DMS79 treated with DMSO at 0.1 percent for 48 hours (cell line): ENCODE results near the gene CBFA2T2.
"Not testable (repeated sequence)": the region's sequence is repeated elsewhere in the genome, so short reads cannot be mapped to it uniquely, and the experiment has no call there.

Experiments
- DNase-seq: peaks from one replicate; lab custom pipeline; 2025; lab: John Stamatoyannopoulos, UW

Gene CBFA2T2

DNA sequence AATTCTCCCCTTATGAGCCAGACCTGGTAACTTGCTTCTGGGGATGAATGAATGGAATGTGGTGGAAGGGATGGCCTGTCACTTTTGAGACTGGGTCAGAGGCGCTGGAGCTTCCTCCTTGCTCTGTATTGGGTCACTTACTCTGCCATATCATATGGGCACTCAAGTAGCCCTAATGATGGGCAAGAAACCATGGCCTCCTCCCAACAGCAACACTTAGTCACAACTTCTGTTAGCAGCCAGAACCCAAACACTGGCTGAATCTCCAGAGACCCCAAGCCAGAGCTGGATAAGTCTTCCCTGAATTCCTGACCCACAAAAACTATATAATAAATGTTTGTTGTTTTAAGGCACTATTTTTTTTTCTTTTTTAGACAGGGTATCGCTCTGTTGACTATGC, 190.8 kb downstream of the CBFA2T2 start:
- no peak for DNase-seq

DNA sequence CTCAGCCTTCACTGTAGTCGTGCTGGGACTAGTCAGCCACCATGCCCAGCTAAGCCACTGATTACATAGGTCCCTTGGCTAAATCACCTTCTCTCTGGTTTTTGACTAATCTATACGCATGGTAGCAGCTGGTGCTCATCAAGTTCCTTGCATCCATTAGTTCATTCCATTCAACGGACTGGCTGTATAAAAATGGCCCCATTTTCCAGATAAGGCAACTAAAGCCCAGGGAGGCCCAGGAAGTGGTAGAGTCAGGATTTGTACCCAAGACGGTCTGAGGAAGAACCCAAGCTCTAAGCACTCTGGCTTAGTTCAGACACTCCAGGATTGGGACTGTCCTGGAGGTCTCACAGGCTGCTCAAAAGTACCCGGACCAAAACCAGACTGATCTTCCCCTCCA, 191.4 kb downstream of the CBFA2T2 start:
- no peak for DNase-seq

DNA sequence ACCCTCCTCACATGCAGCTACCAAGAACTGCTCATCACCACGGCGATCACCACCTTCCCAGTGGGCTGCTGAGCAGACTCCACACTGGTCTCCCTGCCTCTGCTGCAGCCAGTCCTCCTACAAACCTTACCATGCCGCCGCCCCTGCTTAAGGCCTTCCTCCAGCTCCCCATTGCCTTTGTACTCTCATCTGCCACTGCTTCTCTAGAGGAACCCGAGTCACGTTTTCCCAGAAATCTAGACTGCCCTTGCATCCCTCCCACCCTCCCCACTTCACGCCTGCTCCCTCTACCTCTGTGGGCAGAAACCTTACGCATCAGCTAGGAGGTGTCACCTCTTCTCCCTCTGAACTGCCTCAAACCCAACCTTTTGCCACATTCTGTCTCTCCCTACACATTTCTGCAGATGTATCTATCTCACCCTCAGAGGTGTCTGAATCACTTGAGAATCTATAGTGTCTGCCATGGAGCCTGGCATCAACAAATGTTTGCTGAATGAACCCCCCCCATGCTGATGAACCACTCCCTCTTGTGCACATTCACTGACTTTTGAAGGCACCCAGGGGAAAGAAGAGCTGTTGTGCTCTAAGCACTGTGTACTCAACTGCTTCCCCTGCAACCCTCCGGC, 191.9 kb downstream of the CBFA2T2 start:
- no peak for DNase-seq

DNA sequence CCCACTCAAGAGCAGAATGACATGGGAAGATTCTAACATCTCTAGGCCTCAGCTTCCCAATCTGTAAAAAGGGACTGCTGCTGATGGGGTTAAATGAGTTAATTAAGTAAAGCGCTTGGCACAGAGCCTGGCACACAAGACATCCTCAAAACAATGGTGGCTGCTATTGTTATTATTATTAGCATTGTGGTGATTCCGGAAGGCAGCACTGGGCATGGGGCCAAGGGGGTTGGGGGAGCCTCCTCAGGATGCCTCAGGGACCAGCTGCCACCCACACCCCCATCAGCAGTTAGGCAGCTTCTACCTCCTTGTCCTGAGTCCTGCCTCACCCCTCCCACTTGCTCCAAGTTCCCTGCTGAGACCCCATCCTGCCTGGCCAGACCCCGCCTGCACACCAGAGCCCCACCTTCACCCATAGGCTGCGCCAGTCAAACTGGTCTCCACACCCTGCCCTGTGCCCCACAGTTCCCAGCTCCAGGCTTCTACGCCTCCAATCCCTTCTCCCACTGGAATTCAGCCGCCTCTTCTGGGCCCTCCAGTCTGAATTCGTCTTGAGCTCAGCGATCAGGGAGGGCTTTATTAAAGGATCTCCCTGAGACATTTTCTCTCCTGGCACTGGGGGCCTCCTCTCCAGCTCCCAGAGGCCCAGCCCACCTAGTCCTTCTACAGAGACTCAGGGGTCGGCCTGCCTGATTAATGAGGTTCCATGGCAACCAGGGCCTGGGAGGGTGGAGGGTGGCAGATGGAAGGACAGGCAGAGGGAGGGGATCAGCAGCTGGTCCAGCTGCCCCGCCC, 194.8 kb downstream of the CBFA2T2 start:
- DNase-seq = peak; percentile 46

DNA sequence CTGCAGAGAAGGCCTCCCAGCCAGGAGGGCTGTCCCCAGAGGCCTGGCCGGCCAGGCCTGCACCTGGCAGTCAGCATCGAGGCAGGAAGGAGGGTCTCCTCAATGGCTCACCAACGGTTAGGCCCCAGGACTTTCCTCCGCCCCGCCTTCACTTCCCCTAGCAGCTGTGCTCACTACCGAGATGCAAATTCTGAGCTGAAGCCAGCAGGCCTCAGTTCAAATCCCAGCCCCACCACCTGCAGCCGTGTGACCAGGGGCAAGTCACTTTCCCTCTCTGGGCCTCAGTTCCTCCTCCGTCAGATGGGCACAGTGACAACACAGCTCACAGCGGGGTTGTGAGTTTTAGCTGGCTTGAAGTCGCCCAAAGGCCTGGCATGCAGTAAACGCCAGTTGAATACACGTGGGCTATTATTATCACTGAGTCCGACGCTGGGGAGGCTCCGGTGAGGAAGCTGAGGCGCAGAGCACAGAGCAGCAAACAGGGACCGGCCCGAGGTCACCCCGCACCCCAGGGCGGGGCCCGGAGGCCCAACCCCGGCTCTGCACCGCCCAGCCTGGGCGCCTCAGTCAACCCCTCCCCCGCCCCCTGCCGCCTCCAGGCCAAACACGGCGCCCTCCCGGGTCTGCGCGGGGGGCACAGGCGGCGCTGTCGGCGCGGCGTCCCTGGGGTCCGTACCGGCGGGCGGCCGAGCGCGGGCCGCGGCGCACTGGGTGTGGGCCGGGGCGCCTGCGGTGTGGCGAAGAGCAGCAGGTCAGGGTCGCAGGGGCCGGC, 195.6 kb downstream of the CBFA2T2 start:
- DNase-seq = peak; percentile 46

DNA sequence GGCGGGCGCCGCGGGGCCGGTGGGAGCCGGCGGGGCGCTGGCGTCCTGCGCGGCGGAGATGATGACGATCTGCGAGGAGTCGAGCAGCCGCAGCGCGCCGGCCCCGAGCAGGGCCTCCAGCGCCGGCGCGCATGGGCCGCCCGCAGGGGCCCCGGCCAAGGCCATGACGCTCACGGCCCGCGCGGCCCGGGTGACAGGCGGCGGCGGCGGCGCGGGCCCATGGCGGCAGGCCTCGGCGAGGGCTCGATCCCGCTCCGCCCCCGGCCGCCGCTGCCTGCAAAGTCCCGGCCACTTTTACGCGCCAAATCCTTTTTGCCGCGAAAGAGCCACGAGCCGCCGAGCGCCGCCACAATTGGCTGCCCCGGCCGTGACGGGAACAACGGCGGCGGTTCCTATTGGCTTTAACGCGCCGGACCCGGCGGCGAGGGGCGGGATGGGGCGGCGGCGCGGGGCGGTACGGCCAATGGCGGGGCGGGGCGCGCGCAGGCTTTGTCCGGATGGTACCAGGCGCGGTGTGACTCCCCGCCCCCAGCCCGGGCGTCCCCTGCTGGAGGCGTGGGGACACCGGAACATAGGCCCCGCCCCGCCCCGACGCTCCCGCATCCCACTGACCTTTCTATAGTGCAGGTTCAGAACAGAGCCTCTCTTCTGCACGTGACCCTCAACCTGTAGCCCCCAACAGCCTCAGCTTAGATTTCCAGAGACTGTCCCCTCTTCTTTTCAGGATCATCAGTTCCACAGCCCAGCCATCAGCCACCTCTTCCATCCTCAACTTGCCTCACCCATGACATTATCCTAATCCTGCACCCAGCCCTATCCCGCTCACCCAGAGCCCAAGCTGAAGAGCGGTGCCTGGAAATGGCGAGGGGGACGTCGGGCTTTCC, 196.4 kb downstream of the CBFA2T2 start, which contains the start of gene E2F1:
TSS of gene E2F1 (minus strand) at position 286 of the 884 bp plus-strand sequence. CDS start at position 165, 121 bp downstream.
- DNase-seq = peak; percentile 89

DNA sequence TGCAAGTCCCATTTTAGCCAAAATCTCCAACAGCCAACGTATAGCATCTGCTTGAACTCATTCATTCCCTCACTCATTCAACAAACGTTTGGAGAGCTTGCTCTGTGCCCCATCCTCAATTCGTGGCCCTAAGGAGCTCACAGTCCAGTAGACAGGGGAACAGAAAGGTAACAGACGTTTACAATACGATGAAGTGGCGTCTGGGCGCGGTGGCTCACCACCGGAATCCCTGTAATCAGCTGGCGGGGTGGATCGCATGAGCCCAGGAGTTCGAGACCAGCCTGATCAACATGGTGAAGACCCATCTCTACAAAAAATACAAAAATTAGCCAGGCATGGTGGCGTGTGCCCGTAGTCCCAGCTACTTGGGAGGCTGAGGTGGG, 197.1 kb downstream of the CBFA2T2 start:
- no peak for DNase-seq

DNA sequence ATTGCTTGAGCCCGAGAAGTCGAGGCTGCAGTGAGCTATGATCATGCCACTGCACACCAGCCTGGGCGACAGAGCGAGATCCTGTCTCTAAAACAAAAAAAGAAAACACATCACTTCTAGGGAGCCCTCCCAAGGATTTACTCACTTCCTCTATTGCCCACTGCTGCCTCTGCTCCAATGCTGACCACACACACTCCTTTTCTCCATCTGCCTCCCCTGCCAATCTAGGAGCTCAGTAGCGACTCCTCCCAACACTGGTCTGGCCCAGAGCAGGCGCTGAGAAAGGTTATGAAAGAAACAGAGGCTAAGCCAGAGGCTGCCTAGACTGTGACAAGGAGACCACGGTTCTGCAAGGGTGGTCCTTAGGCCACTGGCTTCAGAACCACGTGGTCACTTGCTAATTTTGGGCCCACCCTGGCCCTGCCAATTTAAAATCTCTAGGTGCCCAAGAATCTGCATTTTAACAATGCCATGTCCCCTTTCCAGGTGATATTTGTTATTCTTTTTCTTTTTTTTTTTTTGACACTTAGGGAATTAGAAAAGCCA, 197.5 kb downstream of the CBFA2T2 start:
- no peak for DNase-seq

DNA sequence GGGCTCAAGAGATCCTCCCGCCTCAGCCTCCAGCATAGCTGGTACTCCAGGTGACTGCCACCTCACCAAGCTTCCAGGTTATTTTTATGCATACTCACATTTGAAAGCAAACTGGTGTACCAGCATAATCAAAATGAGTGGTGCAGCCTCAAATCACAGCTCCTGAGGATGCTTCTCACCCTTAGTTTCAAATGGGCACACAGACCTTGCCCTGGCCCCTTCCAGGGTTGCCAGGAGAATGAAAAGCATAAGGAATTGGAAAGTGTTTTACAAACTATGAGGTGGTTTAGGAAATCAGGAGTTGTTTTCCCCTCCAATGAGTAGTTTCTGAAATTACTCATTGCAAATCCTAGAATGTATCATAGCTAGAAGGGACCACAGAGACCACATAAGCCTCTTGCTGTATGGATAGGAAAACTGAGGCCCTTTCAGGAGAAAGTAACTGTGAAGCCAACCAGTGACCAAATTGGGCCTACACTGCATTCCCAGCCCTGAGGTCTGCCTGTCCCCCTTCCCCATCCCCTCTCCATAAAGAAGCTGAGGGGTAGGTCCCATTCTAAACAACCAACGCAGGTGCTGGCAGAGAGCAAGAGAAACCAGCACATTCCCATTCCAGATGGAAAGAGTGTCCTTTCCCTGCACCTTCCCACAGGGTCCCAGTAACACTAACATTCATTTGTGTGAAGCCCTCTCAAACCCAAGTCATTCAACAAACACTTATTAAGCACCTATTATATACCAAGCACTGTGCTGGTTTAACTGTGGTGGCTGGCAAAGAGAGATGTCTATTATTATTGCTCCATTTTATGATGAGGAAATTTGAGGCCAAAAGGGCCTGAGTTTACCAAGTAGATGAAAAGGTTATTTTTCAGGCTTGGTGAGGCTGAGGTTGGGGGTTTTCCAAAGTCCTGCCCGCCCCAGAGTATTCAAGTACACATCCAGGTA, 198.4 kb downstream of the CBFA2T2 start:
- DNase-seq = no peak

DNA sequence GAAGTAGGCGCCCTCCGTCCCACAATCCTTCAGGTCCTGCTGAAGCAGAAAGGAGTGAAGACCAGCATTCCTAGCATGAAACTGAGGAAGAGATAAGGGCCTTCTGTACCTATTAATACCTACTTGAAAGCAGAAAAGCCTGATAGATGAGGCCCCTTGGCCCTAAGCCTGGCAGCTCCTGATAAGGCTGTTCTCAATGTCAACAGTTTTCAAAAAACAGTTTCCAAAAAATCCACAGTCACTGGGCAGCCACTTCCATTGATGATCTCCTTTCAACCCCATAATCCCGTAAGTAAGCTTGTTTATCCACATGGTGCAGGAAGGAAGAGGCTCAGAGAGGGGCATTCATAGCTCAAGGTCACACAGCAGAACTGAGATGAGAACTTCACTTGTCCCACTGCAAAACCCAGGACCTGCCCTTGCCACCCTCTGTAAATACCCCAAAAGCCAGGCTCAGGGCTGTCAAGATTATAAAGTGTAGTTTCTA, 199.1 kb downstream of the CBFA2T2 start:
- no peak for DNase-seq

DNA sequence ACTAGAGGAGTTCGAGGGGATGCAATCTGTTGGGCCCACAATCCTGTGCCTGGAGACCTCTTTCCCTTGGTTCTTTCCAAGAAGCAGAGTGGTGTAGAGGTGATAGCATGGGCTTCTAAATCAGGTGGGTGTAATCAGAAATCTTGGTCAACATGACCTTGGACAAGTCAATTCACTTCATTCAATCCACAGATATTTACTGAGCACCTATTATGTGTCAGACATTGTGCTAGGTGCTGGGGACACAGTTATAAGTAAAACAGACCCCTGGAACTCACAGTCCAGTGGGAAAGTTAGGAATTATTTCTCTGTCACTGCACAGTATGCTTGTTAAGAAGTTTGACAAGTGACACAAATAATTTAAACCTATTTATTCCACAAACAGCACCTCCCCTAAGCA, 199.6 kb downstream of the CBFA2T2 start:
- DNase-seq = no peak

DNA sequence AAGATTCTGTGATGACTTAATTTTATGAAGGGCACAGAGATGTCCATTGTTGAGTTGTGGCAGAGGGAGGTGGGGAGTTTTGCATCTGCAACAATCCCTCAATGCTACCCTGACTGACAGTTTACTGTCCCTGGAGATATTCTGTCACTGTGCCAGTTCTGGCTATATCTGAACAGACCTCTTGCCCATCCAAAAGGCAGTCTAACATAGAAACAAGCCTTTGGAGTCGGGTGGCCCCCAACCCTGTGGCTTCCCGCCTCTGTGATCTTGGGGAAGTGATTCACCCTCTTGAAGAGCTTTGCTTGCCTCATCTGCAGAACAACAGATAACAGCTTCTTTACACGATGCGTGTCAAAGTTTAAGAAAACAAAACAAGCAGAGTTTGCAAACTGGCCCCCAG, 200.1 kb downstream of the CBFA2T2 start:
- no peak for DNase-seq

DNA sequence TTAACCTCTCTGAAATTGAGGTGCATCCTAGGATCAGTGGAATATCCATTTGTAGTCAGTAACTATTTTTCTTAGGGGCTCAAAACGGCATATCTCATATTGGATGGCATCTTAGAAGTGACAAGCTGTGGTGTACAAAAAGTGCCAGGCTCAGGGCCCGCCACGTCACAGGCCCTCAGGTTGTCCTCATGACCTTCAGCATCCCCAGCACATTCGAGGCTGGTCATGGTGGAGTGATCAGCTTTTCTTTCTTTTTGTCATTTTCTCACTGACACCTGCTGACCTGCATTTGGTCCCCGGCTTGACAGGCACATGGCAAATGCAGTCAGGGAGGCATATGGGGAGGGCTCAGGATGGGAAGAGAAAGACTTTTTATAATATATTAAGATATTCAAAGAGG, 203.4 kb downstream of the CBFA2T2 start:
- no peak for DNase-seq

DNA sequence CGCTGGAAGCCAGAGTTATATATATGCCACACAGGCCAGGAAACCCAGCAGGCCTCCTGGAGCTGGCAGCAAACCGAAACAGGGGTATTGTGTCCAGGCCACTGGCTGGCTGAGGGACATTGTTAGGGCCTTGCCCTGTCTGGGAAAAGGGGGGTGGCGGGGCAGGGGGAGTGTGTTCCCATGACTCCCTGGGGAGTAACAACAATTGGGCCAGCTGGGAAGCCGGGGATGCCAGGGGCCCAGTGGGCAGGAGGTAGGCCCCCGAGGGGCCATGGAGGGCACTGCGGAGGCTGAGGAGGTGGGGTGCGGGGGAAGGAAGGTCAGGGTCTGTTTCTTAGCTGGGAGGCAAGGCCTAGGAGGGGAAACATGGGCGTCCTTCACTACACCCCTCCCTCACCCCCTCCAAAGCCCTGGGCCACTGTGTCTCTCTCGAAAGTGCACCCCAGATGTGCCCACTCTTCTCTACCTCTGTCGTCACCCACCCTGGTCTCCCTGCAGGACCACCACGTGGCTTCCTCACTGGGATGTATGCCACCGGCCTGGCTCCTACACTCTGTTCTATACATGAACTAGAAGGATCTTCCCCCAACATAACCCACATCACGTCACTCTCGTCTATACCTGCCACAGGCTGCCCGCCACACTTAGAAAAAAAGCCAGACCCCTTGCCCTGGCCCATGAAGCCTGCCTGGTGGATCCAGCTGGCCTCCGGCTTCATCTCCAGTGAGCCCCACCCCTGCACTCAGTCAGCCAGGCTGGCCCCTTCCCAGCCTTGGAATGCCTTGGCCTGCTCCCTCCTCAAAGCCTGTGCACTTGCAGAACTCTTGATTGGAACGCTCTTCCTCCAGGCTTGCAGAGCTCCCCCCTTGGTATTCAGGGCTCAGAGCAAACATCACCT, 204.1 kb downstream of the CBFA2T2 start:
- no peak for DNase-seq

DNA sequence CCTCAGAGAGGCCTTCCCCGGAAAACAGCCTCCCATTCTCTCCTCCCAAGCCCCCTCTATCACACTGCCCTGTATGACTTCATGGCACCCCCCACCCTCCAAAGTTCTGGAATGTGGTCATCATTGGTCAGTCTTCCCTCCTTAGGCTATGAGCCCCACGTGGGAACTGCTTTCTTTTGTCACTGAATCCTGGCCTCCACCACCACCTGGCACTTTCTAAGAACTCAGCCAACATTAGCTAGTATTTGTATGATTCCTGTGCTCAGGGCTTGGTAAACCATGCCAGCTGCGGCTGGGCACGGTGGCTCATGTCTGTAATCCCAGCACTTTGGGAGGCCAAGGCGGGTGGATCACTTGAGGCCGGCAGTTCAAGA, 204.7 kb downstream of the CBFA2T2 start:
- DNase-seq = no peak

DNA sequence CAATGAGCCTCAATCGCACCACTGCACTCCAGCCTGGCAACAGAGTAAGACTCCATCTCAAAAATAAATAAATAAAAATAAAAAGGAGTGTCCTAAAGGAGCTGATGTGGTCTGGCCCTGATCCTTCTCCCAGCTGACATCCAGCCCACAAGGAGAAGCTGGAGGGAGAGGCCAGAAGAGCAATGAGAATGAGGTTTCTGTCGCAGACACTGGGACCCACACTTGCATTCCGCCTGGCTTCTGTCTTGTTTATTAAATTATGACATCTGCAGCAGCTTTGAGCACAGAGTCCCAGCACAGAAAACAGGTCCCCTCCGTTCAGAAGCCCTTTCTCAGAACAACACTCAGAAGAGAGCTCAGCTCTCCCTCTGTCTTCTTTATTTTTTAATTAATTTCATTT, 206.6 kb downstream of the CBFA2T2 start:
- DNase-seq = no peak

DNA sequence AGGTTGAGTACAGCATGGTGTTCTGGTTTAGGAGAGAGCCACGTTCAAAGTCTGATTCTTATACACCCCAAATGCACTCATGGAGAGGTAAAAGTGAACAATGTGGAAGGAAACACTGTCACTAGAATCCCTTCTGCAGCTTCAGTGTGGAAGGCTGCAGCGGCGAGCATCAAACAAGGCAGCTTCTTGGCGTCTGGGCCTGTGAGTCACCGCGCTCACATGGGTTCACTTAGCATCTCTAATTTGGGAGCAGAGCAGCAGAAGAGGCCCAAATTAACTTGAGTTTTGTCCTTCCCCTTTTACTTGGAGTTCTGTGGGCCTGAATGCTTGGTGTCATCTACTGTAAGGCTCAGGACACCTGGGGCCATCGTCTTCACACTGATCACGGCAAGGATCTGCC, 207.2 kb downstream of the CBFA2T2 start:
- DNase-seq = no peak

DNA sequence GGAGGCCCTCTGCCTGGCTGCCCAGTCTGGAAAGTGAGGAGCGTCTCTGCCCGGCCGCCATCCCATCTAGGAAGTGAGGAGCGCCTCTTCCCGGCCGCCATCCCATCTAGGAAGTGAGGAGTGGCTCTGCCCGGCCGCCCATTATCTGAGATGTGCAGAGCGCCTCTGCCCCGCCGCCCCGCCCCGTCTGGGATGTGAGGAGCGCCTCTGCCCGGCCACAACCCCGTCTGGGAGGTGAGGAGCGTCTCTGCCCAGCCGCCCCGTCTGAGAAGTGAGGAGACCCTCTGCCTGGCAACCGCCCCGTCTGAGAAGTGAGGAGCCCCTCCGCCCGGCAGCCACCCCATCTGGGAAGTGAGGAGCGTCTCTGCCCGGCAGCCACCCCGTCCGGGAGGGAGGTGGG, 209.1 kb downstream of the CBFA2T2 start:
- DNase-seq = not testable (repeated sequence)
